CD4-positive, alpha-beta T cell treated with Interleukin-21 for 1 hour (primary cell): ENCODE data around the gene NAA50.

ENCODE experiments used
- DNase-seq: peaks from one replicate; pipeline ENCODE4 v3.0.0-alpha.2; 2020

NAA50 gene

GRCh38 chr3:113684271-113684819 lies 61.7 kb downstream of the NAA50 start:
- DNase-seq, result no peak

DNA sequence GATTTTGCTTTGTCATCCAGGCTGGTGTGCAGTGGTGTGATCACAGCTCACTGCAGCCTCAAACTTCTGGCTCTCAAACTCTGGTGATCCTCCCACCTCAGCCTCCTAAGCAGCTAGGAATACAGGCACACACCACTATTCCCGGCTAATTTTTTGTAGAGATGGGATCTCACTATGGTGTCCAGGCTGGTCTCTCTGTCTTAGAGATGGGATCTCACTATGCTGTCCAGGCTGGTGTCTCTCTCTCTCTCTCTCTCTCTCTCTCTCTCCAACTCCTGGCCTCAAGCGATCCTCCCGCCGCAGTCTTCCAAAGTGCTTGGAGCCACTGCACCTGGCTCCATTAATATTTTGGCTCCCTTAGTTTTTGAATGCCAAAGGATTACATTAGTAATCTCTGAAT lies 67.3 kb downstream of the NAA50 start:
- no peak for DNase-seq

DNA sequence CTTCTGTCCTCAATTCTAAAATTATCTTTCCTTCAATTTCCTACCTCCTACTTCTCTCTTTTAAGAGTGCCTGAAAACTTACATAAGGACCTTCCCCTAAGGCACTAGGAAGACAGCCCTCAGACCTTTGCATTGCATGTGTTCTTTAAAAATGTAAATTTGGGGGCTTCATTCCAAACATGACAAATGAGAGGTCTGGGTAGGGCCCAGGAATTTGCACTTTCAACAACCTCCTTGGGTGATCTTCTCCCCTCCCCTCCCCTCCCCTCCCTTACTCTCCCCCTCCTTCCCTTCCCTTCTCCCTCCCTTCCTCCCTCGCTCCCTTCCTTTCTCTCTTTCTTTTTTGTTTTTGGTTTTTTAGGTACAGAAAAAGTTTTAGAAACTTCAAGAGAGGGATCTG lies 68.3 kb downstream of the NAA50 start:
- DNase-seq, result no peak

- no peak for DNase-seq
Observed at GRCh38 chr3:113676261-113676660, 69.8 kb downstream of the NAA50 start.

- DNase-seq, result no peak
Observed at GRCh38 chr3:113673593-113673992, 72.5 kb downstream of the NAA50 start.

DNA sequence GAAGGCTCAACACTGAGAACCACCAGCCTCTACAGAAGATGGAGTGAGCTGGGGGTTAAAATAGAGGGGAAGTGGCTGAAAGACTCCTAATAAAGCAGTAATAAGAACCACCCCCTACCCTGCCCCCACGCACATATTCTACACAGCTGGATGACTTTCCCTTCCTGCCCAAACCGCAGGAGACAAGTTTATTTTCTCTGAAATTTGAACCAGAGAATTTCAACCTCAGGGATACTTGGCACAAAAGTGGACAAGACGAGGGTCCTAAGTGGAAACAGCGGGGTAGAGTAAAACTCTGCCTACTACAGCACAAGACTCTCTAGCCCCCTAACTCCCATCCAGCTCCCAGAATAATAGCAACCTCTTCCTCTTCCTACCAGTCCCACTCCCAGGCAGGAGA lies 78.0 kb downstream of the NAA50 start:
- no peak for DNase-seq
